Sigmoid colon (tissue), 4 donors: ENCODE results near the gene COL4A2.

Experiments
- POLR2A ChIP-seq, 2 donors: fragments of 450-650 bp; IDR thresholded peaks; one replicate each; pipeline ENCODE4 v1.6.1; 2016; ENCODE audit warnings: antibody characterized with exemption in 2 of 2, mild to moderate bottlenecking in 2 of 2, moderate library complexity in 2 of 2
- POLR2AphosphoS5 ChIP-seq, 4 donors: sonication (generic); formaldehyde crosslinking; IDR thresholded peaks; one replicate each; pipeline ENCODE4 v1.6.1; 2017; ENCODE audit warnings: antibody characterized with exemption in 4 of 4

GRCh38 chr13:110301606-110302553 is 5.2 kb upstream of the COL4A2 start:
- TF ChIP-seq POLR2AphosphoS5 (IDR thresholded peaks at IDR 0.05), result peak in 3 of 4 donors; percentile 31 to 45 (median 41)
- TF ChIP-seq POLR2A (IDR thresholded peaks at IDR 0.05), result no peak
